Left ventricle myocardium inferior (tissue), 1 donor: ENCODE measurements around the gene SIK3. TPM values are rescaled to one million over a fixed set of nuclear protein-coding genes. Genes with fewer than 3 reads are reported as not detected.

Experiments used
- DNase-seq: peaks from one replicate; pipeline ENCODE4 v3.0.0-alpha.2; 2020
- H3K27ac ChIP-seq: fragments of 200-600 bp; replicated peaks from 2 replicates; pipeline ENCODE4 v1.8.0; 2021
- H3K27me3 ChIP-seq: fragments of 200-600 bp; 2 replicates; pipeline ENCODE4 v1.8.0; 2021; ENCODE audit warnings: low read depth
- H3K36me3 ChIP-seq: fragments of 200-600 bp; 2 replicates; pipeline ENCODE4 v1.8.0; 2021
- H3K4me1 ChIP-seq: fragments of 200-600 bp; 2 replicates; pipeline ENCODE4 v1.8.0; 2021
- H3K4me3 ChIP-seq: fragments of 200-600 bp; 2 replicates; pipeline ENCODE4 v1.8.0; 2021; ENCODE audit warnings: mild to moderate bottlenecking, moderate library complexity
- H3K9me3 ChIP-seq: fragments of 200-600 bp; replicated peaks from 2 replicates; pipeline ENCODE4 v1.8.0; 2021
- intact Hi-C: fragments of 100-400 bp; cut with micrococcal nuclease; formaldehyde crosslinking; loops from one replicate; pipeline ENCODE4 v1.11.0; 2022
- total RNA-seq: library from RNA; stranded (reverse); fragmentation: NEBNext Ultra II Directional; extraction: Animal tissue kit (Norgen Biotek cat#: 25700); gene quantifications from one replicate; pipeline ENCODE4 v1.2.1, GENCODE V29; 2021
- TF ChIP-seq, protein P1 (sequence below): fragments of 200-600 bp; IDR thresholded peaks from 2 replicates; pipeline ENCODE4 v1.8.0; 2021; ENCODE audit warnings: antibody characterized with exemption, mild to moderate bottlenecking, borderline replicate concordance
- donor health status: DM: no; HTN: yes; CAD: no; lungs with severe emphysema.

Gene SIK3
- total RNA-seq, 1 donor from 2014 or later = 36.3 TPM

DNA sequence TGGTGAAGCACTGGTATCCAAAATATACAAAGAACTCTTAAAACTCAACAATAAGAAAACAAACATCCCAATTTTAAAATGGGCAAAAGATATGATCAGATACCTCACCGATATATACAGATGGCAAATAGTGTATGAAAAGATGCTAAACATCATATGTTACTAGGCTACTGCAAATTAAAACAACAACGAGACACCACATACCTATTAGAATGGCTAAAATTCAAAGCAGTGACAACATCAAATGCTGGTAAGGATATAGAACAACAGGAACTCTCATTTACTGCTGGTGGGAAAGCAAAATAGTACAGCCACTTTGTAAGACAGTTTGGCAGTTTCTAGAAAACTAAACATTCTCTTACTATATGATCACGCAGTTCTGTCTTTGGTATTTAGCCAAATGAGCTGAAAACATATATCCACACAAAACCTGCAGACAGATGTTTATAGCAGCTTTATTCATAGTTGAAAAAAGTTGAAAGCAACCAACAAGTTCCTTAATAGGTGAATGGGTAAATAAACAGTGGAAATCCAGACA, 38.5 kb downstream of the SIK3 start:
- no peak overlapping the region for H3K4me3 ChIP-seq
- peaks cover 53% of the 10 kb centered on the region for H3K4me1 ChIP-seq
- H3K9me3 ChIP-seq = no peaks in the 10 kb centered on the region
- H3K27ac ChIP-seq = no peak overlapping the region
- DNase-seq = no peak
- no peaks in the 10 kb centered on the region for H3K36me3 ChIP-seq
- TF ChIP-seq, protein P1, sequence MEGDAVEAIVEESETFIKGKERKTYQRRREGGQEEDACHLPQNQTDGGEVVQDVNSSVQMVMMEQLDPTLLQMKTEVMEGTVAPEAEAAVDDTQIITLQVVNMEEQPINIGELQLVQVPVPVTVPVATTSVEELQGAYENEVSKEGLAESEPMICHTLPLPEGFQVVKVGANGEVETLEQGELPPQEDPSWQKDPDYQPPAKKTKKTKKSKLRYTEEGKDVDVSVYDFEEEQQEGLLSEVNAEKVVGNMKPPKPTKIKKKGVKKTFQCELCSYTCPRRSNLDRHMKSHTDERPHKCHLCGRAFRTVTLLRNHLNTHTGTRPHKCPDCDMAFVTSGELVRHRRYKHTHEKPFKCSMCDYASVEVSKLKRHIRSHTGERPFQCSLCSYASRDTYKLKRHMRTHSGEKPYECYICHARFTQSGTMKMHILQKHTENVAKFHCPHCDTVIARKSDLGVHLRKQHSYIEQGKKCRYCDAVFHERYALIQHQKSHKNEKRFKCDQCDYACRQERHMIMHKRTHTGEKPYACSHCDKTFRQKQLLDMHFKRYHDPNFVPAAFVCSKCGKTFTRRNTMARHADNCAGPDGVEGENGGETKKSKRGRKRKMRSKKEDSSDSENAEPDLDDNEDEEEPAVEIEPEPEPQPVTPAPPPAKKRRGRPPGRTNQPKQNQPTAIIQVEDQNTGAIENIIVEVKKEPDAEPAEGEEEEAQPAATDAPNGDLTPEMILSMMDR = no peak
- intact Hi-C loops = no loop called here
- no peaks in the 10 kb centered on the region for H3K27me3 ChIP-seq

DNA sequence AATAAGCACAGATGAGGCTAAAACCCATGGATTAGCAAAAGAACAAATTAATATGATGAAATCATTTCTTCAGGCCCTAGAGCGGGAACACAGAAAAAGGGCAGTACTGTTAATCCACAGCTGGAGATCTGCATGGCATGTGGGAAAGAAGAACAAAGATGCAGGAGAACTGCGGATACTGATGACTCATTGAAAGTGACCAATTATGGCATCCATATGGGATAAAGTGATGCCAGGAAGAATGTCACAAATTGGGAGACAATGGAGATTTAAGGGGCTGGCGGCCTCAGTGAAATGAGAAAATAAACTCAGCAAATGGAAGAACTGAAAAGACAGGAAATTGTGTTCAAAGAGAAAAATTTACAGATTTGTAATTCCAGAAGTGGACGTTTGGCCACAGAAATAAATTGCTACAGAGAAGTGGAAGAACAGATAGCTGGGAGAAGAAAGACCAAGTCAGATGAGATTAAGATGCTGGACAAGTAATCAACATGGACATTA, 39.4 kb downstream of the SIK3 start:
- Histone ChIP-seq H3K4me3 (no peak overlapping the region), H3K27me3 (no peaks in the 10 kb centered on the region), H3K9me3 (no peaks in the 10 kb centered on the region), H3K4me1 (peaks cover 44% of the 10 kb centered on the region), H3K27ac (no peak overlapping the region), H3K36me3 (no peaks in the 10 kb centered on the region)
- no peak for DNase-seq
- intact Hi-C loops = no loop called here
- TF ChIP-seq, protein P1 = no peak

DNA sequence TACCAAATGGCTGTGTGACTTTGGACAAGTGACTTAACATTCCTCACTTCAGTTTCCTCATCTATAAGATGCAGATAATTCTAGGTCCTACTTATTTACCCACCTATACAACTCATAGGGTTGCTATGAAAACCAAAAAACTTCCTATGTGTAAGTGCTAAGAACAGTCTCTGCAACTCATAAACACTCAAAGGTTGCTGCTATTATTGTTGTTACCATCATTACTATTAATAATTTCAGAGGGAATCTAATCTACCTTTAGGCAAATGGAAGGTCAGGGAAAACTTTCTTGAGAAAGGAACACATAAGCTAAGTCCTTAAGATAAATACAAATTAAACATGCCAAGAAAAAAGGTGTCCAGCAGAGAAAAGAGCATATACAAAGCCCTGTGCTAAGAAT, 40.5 kb downstream of the SIK3 start:
- TF ChIP-seq, protein P1 = no peak
- intact Hi-C loops = no loop called here
- Histone ChIP-seq H3K27ac (no peak overlapping the region), H3K4me3 (no peak overlapping the region), H3K36me3 (no peaks in the 10 kb centered on the region), H3K4me1 (peaks cover 37% of the 10 kb centered on the region), H3K9me3 (no peaks in the 10 kb centered on the region), H3K27me3 (no peaks in the 10 kb centered on the region)
- DNase-seq = no peak

DNA sequence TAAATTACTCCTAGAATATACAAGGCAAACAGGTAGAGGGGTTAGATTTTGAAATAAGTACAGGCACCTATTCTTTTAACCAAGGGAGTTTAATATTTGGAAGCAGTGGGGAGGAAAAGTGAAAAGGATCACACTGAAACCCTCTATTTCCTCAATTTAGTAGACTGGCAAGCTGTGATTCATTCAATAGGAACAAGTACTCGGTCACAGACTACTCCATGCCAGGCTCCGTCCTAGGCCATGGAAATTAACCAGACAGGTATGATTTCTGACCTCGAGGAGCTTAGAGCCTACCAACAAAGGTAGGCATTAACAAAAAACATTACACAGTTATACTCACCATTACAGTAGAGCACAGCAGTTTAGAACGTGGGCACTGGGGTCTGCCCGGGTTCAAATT, 40.9 kb downstream of the SIK3 start:
- TF ChIP-seq, protein P1 = no peak
- intact Hi-C loops = no loop called here
- H3K4me1 ChIP-seq = peaks cover 41% of the 10 kb centered on the region
- no peaks in the 10 kb centered on the region for H3K36me3 ChIP-seq
- H3K27me3 ChIP-seq = no peaks in the 10 kb centered on the region
- H3K27ac ChIP-seq = no peak overlapping the region
- no peaks in the 10 kb centered on the region for H3K9me3 ChIP-seq
- H3K4me3 ChIP-seq = no peak overlapping the region
- no peak for DNase-seq

DNA sequence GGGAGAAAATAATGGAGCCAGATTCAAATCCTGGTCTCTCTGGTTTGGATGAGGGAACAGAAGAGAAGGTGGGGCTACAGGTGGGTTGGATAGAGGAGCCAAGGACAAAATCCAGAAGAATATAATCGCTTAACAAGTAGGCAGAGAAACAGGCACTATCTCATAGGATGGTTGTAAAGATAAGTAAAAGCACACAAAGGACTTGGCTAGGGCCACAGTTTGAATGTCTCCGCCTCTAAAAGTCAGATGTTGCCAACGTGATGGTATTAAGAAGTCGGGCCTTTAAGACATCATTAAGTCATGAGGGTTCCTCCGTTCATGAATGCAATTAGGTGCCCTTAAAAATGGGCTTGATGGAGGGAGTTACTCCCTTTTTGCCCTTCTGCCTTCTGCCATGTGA, 42.8 kb downstream of the SIK3 start:
- Histone ChIP-seq H3K4me1 (peaks cover 42% of the 10 kb centered on the region), H3K27ac (no peak overlapping the region), H3K27me3 (no peaks in the 10 kb centered on the region), H3K9me3 (no peaks in the 10 kb centered on the region), H3K4me3 (no peak overlapping the region), H3K36me3 (no peaks in the 10 kb centered on the region)
- DNase-seq = no peak
- TF ChIP-seq, protein P1 = no peak
- intact Hi-C loops = no loop called here
